Vagina (tissue), 2 donors: ENCODE results near the gene MBOAT7.

Experiments used
- CTCF ChIP-seq, 3 experiments: fragments of 450-650 bp in 2 of 3; fragments of 200-600 bp in 1 of 3; sonication (generic) in 1 of 3; IDR thresholded peaks; one replicate each; pipeline ENCODE4 v1.5.1; 2017 to 2019; ENCODE audit warnings: antibody characterized with exemption in 3 of 3, mild to moderate bottlenecking in 2 of 3, moderate library complexity in 2 of 3
- POLR2A ChIP-seq, 2 donors: fragments of 450-650 bp; IDR thresholded peaks; one replicate each; pipeline ENCODE4 v1.6.1; 2017; ENCODE audit warnings: antibody characterized with exemption in 2 of 2, mild to moderate bottlenecking in 2 of 2, moderate library complexity in 2 of 2
- POLR2AphosphoS5 ChIP-seq, 2 donors: sonication (generic); formaldehyde crosslinking; IDR thresholded peaks; one replicate each; pipeline ENCODE4 v1.9.0; 2017; ENCODE audit warnings: antibody characterized with exemption in 2 of 2, mild to moderate bottlenecking in 2 of 2, low read depth in 1 of 2; ENCODE audit not compliant: insufficient read depth in 1 of 2

GRCh38 chr19:54133957-54134590 is 55.3 kb downstream of the MBOAT7 start:
- TF ChIP-seq CTCF (IDR thresholded peaks at IDR 0.05) (no peak), POLR2AphosphoS5 (IDR thresholded peaks at IDR 0.05; ENCODE audit: insufficient read depth in 1 of 2, low read depth in 1 of 2) (no peak), POLR2A (IDR thresholded peaks at IDR 0.05) (no peak)
